Stimulated activated CD4-positive, alpha-beta T cell treated with anti-CD3 and anti-CD28 coated beads, Interleukin-1b, Interleukin-23, amount 100 ng/mL, for 48 hours (primary cell): ENCODE results near the gene EPHA8.

ENCODE experiments used
- DNase-seq: peaks from one replicate; pipeline ENCODE4 v3.0.0-alpha.2; 2020

The EPHA8 gene

DNA sequence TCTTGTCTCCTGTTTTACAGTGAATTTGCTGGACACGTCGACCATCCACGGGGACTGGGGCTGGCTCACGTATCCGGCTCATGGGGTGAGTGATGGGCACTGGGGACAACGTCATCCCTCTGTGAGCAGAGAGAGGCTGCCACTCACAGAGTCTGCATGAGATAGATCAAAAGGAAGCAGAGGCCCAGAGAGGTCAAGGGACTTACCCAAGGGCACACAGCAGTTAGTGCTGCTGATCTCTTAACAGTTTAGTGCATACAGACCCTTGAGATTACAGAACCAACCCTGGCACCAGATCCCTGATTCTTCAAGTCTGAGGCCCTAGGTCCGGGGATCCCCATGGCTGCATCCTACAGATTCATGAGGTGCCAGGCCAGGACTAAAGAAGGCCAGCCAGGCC is 6.0 kb downstream of the EPHA8 start:
- no peak for DNase-seq

- DNase-seq = no peak
Measured at GRCh38 chr1:22570140-22570909, 7.0 kb downstream of the EPHA8 start.

- DNase-seq = no peak
Measured at GRCh38 chr1:22572818-22573217, 9.5 kb downstream of the EPHA8 start.

GRCh38 chr1:22573237-22573636 is 9.9 kb downstream of the EPHA8 start:
- no peak for DNase-seq

- no peak for DNase-seq
Measured at GRCh38 chr1:22575532-22576149, 12.4 kb downstream of the EPHA8 start.

- DNase-seq = no peak
Measured at GRCh38 chr1:22576150-22576544, 12.9 kb downstream of the EPHA8 start.

GRCh38 chr1:22576617-22577016 is 13.3 kb downstream of the EPHA8 start:
- no peak for DNase-seq

DNA sequence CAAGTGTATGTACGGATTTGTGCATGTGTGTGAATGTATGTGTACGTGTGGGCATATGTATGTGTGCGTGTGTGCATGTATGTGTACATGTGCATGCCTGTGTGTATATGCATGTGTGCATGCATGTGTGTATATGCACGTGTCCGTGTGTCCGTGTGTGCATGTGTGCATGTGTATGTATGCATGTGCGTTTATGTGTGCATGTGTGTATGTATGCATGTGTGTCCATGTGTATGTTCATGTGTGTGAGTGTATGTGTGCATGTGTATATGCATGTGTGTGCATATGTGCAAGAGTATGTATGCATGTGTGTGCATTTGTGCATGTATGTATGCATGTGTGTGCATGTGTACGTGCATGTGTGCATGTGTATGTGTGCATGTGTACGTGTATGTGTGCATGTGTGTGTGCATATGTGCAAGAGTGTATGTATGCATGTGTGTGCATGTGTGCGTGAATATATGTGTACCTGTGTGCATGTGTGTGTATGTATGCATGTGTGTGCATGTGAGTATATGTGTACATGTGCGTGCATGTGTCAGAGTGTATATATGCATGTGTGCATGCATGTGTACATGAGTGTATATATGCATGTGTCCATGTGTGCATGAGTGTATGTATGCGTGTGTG is 15.6 kb downstream of the EPHA8 start:
- no peak for DNase-seq

DNA sequence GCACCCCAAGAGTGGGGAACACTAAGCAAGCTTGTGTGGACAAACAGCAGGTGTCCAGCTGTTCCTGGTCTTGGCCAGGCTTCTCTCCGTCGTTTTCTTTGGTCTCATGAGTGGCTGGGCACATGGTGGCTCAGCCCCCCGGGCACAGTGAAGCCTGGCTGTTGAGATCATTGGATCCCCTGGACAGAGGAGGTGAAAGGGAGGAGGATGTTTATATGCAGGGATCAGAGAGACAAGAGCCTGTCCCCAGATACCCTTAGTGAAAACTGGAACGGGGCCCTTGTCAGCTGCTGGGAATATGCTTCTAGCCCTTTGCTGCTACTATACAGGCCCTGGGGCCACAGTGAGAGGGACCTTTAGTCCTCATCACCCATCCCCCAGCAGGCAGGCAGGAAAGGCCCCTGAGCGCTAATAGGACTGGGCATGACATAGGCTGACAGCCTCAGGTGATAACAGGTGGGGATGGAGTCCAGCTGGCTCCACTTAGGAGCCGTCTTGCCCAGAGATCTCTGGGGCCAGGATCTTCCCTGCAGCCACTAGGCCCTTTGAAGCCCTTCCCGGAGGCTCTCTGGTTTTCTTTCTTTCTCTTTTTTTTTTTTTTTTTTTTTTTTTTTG is 16.4 kb downstream of the EPHA8 start:
- DNase-seq = no peak

DNA sequence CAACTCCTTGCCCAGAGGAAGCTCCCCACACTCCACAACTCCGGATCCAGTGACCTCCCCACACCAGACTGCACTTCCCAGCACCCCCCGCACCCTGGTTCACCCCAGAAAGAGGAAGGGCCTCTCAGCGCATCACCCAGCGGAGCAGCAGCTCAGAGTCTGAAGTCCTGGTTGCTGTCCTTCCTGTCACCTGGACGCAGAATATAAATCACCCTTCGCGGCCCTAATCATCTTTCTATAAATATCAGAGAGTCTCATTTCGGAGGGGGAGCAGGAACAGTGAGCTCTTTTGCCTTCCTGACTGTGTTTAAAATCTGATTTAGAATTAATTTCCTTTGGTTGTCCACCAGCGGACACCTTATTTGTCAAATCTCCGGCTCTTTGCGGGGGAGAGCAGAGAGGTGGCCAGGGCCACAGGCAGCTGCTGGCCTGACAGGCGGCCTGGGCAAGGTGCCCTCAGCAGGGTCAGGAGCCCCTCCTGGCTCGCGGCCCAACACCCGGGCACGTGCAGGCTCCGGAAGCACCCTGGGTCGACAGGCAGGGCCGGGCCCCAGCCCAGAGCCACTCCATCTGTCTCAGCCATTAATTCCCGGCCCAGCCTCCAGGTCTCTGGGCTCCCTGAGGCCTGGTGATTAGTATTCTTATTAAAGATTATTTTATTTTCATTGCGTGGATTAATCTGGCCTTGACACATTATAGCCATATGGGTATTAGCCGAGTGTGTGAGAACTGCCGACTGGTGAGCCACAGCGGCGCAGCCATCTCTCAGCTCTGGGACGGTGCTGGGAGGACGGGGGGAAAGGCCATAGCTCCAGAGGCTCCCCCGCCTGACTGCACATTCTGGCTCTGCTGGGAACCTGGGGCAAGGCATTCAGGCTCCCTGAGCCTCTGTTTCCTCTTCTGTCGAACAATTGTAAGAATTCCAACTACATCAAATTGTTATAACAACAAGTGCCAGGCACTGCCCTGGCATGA is 19.7 kb downstream of the EPHA8 start:
- no peak for DNase-seq

DNA sequence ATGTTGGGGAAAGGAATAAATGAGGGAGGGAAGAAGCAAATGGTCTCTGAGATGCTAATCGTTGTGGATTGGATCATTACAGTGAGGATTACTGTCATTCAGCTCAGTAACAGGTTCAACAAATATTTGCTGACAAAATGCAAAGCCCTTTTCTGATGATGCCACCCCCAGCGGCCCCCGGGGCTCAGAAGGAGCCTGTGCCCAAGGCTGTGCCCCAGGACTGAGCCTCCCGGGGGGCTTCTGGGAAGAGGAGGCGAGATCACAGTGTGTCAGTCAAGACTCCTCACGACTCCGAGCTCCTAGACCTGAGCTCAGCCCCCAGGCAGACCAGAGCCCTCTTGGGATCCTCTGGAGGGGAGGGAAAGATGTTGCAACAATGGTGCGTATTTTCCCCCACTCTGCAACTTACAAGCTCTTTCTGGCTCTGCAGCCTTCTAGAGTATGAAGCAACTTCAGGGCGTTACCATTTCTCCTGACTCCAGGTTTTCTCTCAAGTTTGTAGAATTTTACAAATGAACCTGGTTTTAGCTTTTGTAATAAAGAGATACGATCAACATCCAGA is 20.8 kb downstream of the EPHA8 start:
- DNase-seq = no peak

- no peak for DNase-seq
Measured at GRCh38 chr1:22584970-22585369, 21.7 kb downstream of the EPHA8 start.

DNA sequence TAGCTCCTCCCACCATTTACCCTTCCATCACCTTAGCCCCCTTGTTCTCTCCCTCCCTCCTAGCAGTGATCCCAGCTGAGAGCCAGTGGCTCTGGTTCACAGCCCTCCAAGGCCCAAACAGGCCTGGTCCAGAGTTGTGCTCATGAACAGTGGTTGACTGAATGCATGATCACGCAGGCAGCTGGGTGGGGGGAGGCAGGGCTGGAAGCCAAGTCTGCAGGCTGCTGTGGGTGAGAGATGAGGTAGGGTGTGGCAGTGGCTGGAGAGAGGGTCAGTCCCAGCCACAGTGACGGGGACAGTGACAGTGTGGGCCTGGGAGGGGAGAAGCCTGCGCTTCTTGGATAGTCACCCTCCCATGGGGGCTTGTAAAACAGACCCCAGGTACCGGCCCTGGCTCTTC is 22.2 kb downstream of the EPHA8 start:
- DNase-seq = no peak

GRCh38 chr1:22586356-22587130 is 23.3 kb downstream of the EPHA8 start:
- no peak for DNase-seq

GRCh38 chr1:22587247-22587646 is 24.0 kb downstream of the EPHA8 start:
- no peak for DNase-seq

DNA sequence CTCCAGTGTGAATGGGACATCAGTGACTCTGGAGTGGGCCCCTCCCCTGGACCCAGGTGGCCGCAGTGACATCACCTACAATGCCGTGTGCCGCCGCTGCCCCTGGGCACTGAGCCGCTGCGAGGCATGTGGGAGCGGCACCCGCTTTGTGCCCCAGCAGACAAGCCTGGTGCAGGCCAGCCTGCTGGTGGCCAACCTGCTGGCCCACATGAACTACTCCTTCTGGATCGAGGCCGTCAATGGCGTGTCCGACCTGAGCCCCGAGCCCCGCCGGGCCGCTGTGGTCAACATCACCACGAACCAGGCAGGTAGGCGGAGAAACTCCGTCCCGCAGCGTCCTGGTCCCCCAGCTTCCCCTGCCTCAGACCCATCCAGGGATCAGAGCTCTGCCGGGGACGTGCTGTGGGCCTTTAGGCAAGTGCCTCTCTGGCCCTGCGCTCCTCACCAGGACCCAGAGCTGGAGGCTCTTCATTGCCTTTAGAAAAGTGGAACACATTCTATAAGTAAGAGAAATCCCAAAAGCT is 25.7 kb downstream of the EPHA8 start:
- no peak for DNase-seq

- no peak for DNase-seq
Measured at GRCh38 chr1:22591576-22591975, 28.3 kb downstream of the EPHA8 start.

- no peak for DNase-seq
Measured at GRCh38 chr1:22592051-22592450, 28.8 kb downstream of the EPHA8 start.

- DNase-seq = no peak
Measured at GRCh38 chr1:22592919-22593790, 29.9 kb downstream of the EPHA8 start.

DNA sequence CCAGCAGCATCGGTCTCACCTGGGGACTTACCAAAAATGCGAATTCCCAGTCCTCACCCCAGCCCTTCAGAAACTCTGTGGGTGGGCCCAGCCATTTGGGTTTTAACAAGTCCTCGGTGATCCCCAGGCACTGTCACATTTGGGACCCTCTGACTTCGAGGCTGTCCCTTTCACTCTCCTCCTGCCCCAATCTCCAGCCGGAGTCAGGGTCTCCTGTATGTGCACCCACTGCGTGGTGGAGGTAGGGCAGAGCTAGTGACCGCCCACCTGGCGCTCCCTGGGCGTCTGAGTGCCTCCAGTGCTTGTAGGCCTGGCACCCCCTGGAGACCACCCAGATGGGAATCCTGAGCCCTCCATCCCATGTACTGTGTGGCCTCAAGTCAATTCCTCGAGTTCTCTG is 31.1 kb downstream of the EPHA8 start:
- no peak for DNase-seq
